Muscle of leg (tissue), 11 donors: ENCODE data around the gene GPR63. TPM values are rescaled to one million over a fixed set of nuclear protein-coding genes. Genes with fewer than 3 reads are reported as not detected.

Experiments used
- DNase-seq: peaks from one replicate; pipeline ENCODE4 v3.0.0; 2013
- H3K27ac ChIP-seq: one replicate; pipeline ENCODE4 v1.5.1; 2013; ENCODE audit warnings: mild to moderate bottlenecking, low read length, control low read depth
- H3K27me3 ChIP-seq: one replicate; pipeline ENCODE4 v1.6.1; 2013; ENCODE audit warnings: low read length; ENCODE audit not compliant: control insufficient read depth, insufficient read depth
- H3K36me3 ChIP-seq: one replicate; pipeline ENCODE4 v1.6.1; 2013; ENCODE audit warnings: low read length; ENCODE audit not compliant: control insufficient read depth, insufficient read depth
- H3K4me1 ChIP-seq: one replicate; pipeline ENCODE4 v1.6.1; 2013; ENCODE audit warnings: low read length; ENCODE audit not compliant: control insufficient read depth, insufficient read depth
- H3K4me3 ChIP-seq: one replicate; pipeline ENCODE4 v1.5.1; 2013; ENCODE audit warnings: low read length, control low read depth
- H3K9me3 ChIP-seq: replicated peaks from 2 replicates; pipeline ENCODE4 v1.6.1; 2013; ENCODE audit warnings: low read depth, low read length; ENCODE audit not compliant: control insufficient read depth
- WGBS: methylation state at CpG from one replicate; pipeline ENCODE4 v1.1.5; 2013; ENCODE audit warnings: missing lambda C conversion rate; ENCODE audit not compliant: insufficient coverage; 5-methylcytosine and 5-hydroxymethylcytosine counted together
- polyA plus RNA-seq, 8 donors: library from polyadenylated mRNA; unstranded; fragments of 120-200 nt; gene quantifications; one replicate each; pipeline versions ENCODE4 v1.2.1 to v1.2.3, GENCODE V29; 2013; ENCODE audit warnings: inconsistent platforms in 1 of 8, low replicate concordance in 1 of 8; ENCODE audit not compliant: insufficient read length in 8 of 8, insufficient read depth in 1 of 8
- total RNA-seq: library from RNA; stranded (reverse); fragments of 120-200 nt; gene quantifications from one replicate; pipeline ENCODE4 v1.2.4, GENCODE V29; 2013

Gene GPR63
- total and polyA plus RNA-seq, 9 donors: 2.2 to 3.8 (median 2.7) TPM

DNA sequence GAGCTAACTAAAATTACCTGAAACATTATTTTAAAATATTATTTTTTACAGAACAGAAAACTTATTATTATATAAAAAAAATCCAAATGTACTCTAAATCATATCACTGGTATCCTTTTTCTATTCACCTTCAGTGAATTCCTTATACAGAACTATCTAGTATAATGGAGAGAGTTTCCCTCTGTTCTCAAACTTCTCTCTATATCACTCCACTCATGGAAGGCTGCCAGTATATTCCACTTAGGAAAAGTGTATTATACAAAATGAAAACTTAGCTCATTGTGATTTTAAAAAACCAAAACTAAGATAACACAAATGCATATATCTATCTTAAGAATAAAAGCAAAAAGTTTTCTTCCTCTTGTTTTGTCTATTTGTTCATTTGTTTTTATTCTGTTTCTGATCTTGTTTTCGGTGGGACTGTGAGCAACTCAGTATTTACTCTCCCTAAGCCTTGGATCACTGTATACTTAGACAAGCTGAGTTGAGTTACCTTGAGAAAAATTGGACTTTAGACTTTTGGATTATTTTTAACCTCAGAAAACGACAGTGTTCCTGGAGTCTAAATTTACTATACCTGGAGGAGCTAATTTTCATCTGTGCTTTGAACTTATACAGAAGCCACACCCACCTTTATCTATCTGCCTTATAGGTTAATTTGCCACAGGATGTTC is 61.4 kb downstream of the GPR63 start:
- WGBS: no CpG with 5 or more reads among the region's 2 CpGs
- DNase-seq: no peak
- H3K4me1 ChIP-seq: no peaks in the 10 kb centered on the region

GRCh38 chr6:96766769-96767168 is 70.5 kb downstream of the GPR63 start:
- Histone ChIP-seq H3K36me3 (no peaks in the 10 kb centered on the region), H3K4me3 (no peak overlapping the region), H3K9me3 (no peaks in the 10 kb centered on the region), H3K27ac (no peak overlapping the region), H3K27me3 (no peaks in the 10 kb centered on the region), H3K4me1 (no peaks in the 10 kb centered on the region)
- no peak for DNase-seq

More for the DNA sequence above, 61.4 kb downstream of the GPR63 start:
- H3K27ac ChIP-seq: no peak overlapping the region
- no peaks in the 10 kb centered on the region for H3K36me3 ChIP-seq
- no peaks in the 10 kb centered on the region for H3K9me3 ChIP-seq
- H3K27me3 ChIP-seq: no peaks in the 10 kb centered on the region
- no peak overlapping the region for H3K4me3 ChIP-seq

DNA sequence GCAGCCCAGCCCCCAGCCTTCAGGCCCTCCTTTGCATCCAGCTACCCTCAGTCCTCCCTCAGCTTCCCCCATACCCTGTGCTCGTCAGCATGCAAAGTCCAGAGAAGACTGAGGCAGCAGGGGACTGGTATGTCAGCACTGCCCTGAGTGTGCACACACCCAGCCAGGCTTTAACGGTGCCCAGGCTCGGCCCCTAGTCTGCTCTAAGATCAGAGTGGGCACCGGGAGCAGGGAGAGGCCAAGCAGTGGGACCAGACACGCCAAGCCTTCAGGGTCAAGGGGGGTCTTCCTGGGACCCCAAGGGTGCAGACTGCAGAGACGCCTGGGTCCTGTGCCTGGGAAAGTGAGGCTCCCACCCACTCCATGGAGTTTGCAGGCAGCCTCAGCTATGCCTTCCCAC is 74.7 kb downstream of the GPR63 start:
- Histone ChIP-seq H3K4me3 (no peak overlapping the region), H3K27me3 (no peaks in the 10 kb centered on the region), H3K36me3 (no peaks in the 10 kb centered on the region), H3K4me1 (no peaks in the 10 kb centered on the region), H3K27ac (no peak overlapping the region), H3K9me3 (no peaks in the 10 kb centered on the region)
- DNase-seq: no peak
- WGBS: 81% methylated on average over 6 of the region's 6 CpGs

DNA sequence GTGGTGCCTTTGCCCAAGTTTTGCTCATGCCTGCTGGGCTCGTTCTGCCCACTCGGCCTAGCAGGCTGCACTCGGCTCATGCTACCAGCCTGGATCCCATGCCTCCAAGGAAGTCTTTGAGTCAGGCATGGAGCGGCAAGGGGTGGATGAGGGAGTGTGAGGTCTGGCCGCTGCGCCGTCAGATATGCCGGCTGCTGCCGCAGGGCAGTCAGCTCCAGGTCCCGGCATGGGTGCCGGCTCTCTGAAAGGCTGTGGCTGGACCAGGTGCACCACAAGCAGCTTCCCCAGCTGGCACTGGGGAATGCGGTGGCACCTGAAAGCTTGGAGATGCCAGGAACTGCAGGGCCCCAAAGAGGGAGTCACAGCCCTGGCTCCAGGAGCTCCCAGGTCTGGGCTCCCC is 75.5 kb downstream of the GPR63 start:
- 86% methylated on average over 9 of the region's 12 CpGs for WGBS
- Histone ChIP-seq H3K27me3 (no peaks in the 10 kb centered on the region), H3K9me3 (no peaks in the 10 kb centered on the region), H3K4me3 (no peak overlapping the region), H3K4me1 (no peaks in the 10 kb centered on the region), H3K27ac (no peak overlapping the region), H3K36me3 (no peaks in the 10 kb centered on the region)
- DNase-seq: no peak

- H3K9me3 ChIP-seq: no peaks in the 10 kb centered on the region
- no peak overlapping the region for H3K27ac ChIP-seq
- no peak overlapping the region for H3K4me3 ChIP-seq
- WGBS: no CpG with 5 or more reads among the region's 4 CpGs
- H3K27me3 ChIP-seq: no peaks in the 10 kb centered on the region
- H3K36me3 ChIP-seq: no peaks in the 10 kb centered on the region
- no peaks in the 10 kb centered on the region for H3K4me1 ChIP-seq
- DNase-seq: no peak
Measured at GRCh38 chr6:96760153-96760687, 77.1 kb downstream of the GPR63 start.

DNA sequence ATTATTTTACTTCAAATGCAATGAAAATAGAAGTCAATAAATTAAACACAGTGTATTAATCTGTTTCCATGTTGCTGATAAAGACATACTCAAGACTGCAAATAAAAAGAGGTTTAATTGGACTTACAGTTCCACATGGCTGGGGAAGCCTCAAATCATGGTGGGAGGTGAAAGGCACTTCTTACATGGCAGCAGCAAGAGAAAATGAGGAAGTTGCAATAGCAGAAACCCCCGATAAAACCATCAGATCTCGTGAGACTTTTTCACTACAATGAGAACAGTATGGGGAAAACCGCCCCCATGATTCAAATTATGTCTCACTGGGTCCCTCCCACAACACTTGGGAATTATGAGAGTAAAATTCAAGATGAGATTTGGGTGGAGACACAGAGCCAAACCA is 82.2 kb downstream of the GPR63 start:
- DNase-seq: no peak
- H3K27ac ChIP-seq: no peak overlapping the region
- no peaks in the 10 kb centered on the region for H3K4me1 ChIP-seq
- no peak overlapping the region for H3K4me3 ChIP-seq
- WGBS: no CpG with 5 or more reads among the region's 3 CpGs
- H3K36me3 ChIP-seq: no peaks in the 10 kb centered on the region
- no peaks in the 10 kb centered on the region for H3K9me3 ChIP-seq
- no peaks in the 10 kb centered on the region for H3K27me3 ChIP-seq

- DNase-seq: no peak
- Histone ChIP-seq H3K36me3 (no peaks in the 10 kb centered on the region), H3K27me3 (no peaks in the 10 kb centered on the region), H3K4me1 (no peaks in the 10 kb centered on the region), H3K4me3 (no peak overlapping the region), H3K9me3 (no peaks in the 10 kb centered on the region), H3K27ac (no peak overlapping the region)
- 91% methylated on average over 6 of the region's 6 CpGs for WGBS
Measured at GRCh38 chr6:96749891-96750290, 87.4 kb downstream of the GPR63 start.

Other genes with a start within 250 kb of the GPR63 start
- gene NDUFAF4, start 60.4 kb upstream of the GPR63 start, total RNA-seq: 30.0 TPM
- gene NDUFAF4, start 60.4 kb upstream of the GPR63 start, polyA plus RNA-seq: 10 to 100 TPM; 26.8 to 33.7 (median 28.3) TPM
- 0.13 TPM for gene KLHL32, start 87.3 kb upstream of the GPR63 start, total RNA-seq
- gene KLHL32, start 87.3 kb upstream of the GPR63 start, polyA plus RNA-seq: under 1 TPM in 4 of 8 donors, not detected in 4; 0.08 to 0.39 (median 0.19) TPM